ENCODE results near the gene SLC2A8. TPM values are rescaled to one million over a fixed set of nuclear protein-coding genes. Genes with fewer than 3 reads are reported as not detected.

Gene SLC2A8
- total RNA-seq, 2 donors from 2014 or later, result 11.4 to 13.8 TPM

DNA sequence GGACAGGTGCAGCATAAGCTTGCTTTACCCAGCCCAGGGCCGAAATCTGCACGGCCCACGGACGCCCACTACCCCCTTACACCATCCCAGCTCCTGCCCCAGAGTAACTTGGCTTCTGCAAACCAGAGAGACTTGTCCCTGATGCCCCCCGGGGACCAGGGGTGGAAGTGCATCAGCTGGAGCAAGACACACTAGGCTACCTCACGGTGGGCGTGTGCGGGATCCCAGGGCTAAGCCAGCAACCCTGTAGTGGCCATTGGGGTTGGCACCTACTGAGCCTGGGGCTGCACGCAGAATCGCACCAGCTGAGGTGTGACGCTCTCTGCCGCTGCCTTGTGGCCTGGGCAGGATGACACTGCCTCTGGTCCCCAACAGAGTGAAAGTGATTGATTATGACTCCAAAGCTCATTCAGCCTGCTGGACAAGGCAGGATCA is 21.1 kb downstream of the SLC2A8 start:
- no peaks in the 10 kb centered on the region for H3K36me3 Mint-ChIP-seq (ENCODE audit: insufficient read depth in 2 of 2)
- H3K4me3 Mint-ChIP-seq, result no peak overlapping the region
- no peaks in the 10 kb centered on the region for H3K9me3 Mint-ChIP-seq
- DNase-seq, result peak; percentile 50 to 58
- no peak overlapping the region for H3K27ac Mint-ChIP-seq
- H3K4me1 Mint-ChIP-seq (ENCODE audit: low read depth), result peaks cover 11% of the 10 kb centered on the region
- peaks cover 37% of the 10 kb centered on the region for H3K27me3 Mint-ChIP-seq (ENCODE audit: low read depth)
- peak; percentile 71 to 77 for ATAC-seq (replicated peaks in 1 of 2)

- DNase-seq (no peak), ATAC-seq (replicated peaks in 1 of 2) (no peak)
- Mint-ChIP-seq H3K36me3 (ENCODE audit: insufficient read depth in 2 of 2) (peaks cover 0 to 2% of the 10 kb centered on the region in 2 donors), H3K4me3 (no peak overlapping the region), H3K9me3 (no peaks in the 10 kb centered on the region), H3K27ac (no peak overlapping the region), H3K4me1 (ENCODE audit: low read depth) (peaks cover 20% of the 10 kb centered on the region), H3K27me3 (ENCODE audit: low read depth) (peaks cover 28% of the 10 kb centered on the region)
Measured at GRCh38 chr9:127419348-127419747, 22.4 kb downstream of the SLC2A8 start.

DNA sequence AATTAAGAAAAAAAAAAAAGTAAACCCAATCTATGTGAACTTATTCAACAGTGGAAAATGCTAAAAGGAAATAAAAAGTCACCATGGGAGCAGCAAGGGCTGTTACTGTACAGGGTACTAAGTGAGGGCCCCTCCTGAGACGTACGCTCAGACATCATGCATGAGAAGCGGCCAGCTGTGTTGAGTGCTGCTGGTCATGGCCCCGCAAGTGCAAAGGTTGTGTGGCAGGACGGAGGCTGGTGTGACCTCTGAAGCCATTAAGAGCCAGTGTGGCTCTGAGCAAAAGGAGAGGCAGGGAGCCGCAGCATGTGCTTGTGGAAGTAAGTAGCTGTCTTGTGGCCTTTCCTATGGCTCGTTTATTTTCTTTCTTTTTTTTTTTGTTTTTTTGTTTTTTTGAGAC is 24.1 kb downstream of the SLC2A8 start:
- no peaks in the 10 kb centered on the region for H3K9me3 Mint-ChIP-seq
- H3K4me1 Mint-ChIP-seq (ENCODE audit: low read depth), result peaks cover 32% of the 10 kb centered on the region
- H3K36me3 Mint-ChIP-seq (ENCODE audit: insufficient read depth in 2 of 2), result peaks cover 0 to 3% of the 10 kb centered on the region in 2 donors
- peaks cover 13% of the 10 kb centered on the region for H3K27me3 Mint-ChIP-seq (ENCODE audit: low read depth)
- no peak overlapping the region for H3K4me3 Mint-ChIP-seq
- no peak overlapping the region for H3K27ac Mint-ChIP-seq
- DNase-seq (no peak), ATAC-seq (replicated peaks in 1 of 2) (no peak)

GRCh38 chr9:127422133-127422782 is 25.3 kb downstream of the SLC2A8 start:
- Mint-ChIP-seq H3K27me3 (ENCODE audit: low read depth) (peaks cover 1% of the 10 kb centered on the region), H3K27ac (no peak overlapping the region), H3K4me1 (ENCODE audit: low read depth) (peaks cover 44% of the 10 kb centered on the region), H3K4me3 (no peak overlapping the region), H3K9me3 (no peaks in the 10 kb centered on the region), H3K36me3 (ENCODE audit: insufficient read depth in 2 of 2) (peaks cover 3 to 5% of the 10 kb centered on the region in 2 donors)
- no peak for DNase-seq
- no peak for ATAC-seq (replicated peaks in 1 of 2)

- DNase-seq (no peak), ATAC-seq (replicated peaks in 1 of 2) (no peak)
- peak overlapping the region; percentile 98 to 100 for H3K4me3 Mint-ChIP-seq
- peaks cover 3 to 5% of the 10 kb centered on the region in 2 donors for H3K36me3 Mint-ChIP-seq (ENCODE audit: insufficient read depth in 2 of 2)
- no peaks in the 10 kb centered on the region for H3K9me3 Mint-ChIP-seq
- H3K27ac Mint-ChIP-seq, result peak overlapping the region; percentile 93
- H3K27me3 Mint-ChIP-seq (ENCODE audit: low read depth), result no peaks in the 10 kb centered on the region
- peaks cover 48% of the 10 kb centered on the region for H3K4me1 Mint-ChIP-seq (ENCODE audit: low read depth)
Measured at GRCh38 chr9:127422787-127423186, 25.8 kb downstream of the SLC2A8 start.

DNA sequence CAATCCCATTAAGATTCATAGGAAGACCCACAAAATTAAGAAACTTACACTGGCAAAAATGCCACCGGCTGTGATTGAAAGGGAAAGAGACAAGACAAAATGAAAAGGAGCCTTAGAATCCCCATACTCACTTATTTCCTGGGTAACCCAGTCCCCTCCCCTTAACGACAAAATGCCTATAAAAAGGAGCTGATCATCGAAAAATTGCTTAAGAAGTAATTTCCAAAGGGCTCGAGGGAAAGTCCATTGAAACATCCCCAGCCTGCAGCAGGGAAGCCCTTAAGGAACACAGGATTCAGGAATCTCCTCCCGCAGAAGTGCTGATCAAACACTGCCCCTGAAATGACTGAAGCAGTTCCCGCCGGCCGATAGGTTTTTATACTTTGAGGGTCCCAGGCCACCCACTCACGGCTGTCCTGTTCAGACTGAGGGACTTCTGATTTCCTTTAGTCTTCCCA is 26.5 kb downstream of the SLC2A8 start:
- DNase-seq, result no peak
- Mint-ChIP-seq H3K4me1 (ENCODE audit: low read depth) (peaks cover 52% of the 10 kb centered on the region), H3K27me3 (ENCODE audit: low read depth) (no peaks in the 10 kb centered on the region), H3K36me3 (ENCODE audit: insufficient read depth in 2 of 2) (peaks cover 5 to 7% of the 10 kb centered on the region in 2 donors), H3K9me3 (no peaks in the 10 kb centered on the region), H3K4me3 (peak overlapping the region; percentile 98 to 100), H3K27ac (peak overlapping the region; percentile 93)
- ATAC-seq (replicated peaks in 1 of 2), result no peak

DNA sequence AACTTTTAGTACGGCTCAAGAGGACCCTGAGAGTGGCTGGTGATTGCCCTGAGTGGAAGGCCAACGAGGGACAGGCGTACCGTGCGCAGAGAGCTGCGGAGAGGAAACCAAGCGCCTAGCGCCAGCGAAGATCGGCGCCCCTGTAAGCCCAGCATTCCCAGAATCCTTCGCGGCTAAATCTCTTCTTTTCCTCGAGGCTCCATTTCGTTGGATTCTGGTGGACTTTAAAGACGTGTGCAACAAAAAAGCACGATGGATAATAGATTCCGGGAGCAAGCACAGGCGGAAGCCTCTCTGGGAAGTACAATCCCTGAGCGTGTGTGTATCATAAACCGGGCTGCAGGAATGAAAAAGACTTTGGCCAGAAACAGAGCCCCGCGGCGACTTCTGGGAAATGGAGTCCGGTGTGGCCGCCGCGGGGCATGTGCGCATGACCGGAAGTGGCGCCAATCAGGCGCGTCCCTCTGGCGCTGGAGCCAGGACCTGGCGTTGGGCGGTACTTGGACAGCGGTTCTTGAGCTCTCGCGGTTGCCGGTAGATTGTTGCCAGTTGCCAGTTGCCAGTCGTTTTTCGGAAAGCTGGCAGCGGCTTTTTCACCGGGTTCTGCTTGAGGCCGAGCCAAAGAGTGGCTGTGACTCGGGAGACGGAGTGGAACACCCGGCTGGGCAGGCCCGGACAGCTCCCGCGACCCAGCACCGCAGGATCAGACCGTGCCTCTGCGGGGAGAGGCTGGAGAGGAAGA is 27.1 kb downstream of the SLC2A8 start, which contains the start of gene ZNF79:
ZNF79 (plus strand) TSS at position 449 of the 742 bp plus-strand sequence. CDS start 406 bp downstream, outside the sequence.
- ATAC-seq (replicated peaks in 1 of 2) (peak; percentile 81 to 82), DNase-seq (peak; percentile 94 to 95)
- H3K27me3 Mint-ChIP-seq (ENCODE audit: low read depth), result no peaks in the 10 kb centered on the region
- peaks cover 58% of the 10 kb centered on the region for H3K4me1 Mint-ChIP-seq (ENCODE audit: low read depth)
- no peaks in the 10 kb centered on the region for H3K9me3 Mint-ChIP-seq
- peaks cover 5 to 12% of the 10 kb centered on the region in 2 donors for H3K36me3 Mint-ChIP-seq (ENCODE audit: insufficient read depth in 2 of 2)
- H3K27ac Mint-ChIP-seq, result peak within 1 kb of the TSS; percentile 93
- peak within 1 kb of the TSS; percentile 98 to 100 for H3K4me3 Mint-ChIP-seq

GRCh38 chr9:127424676-127424999 is 27.7 kb downstream of the SLC2A8 start:
- Mint-ChIP-seq H3K36me3 (ENCODE audit: insufficient read depth in 2 of 2) (peaks cover 5 to 16% of the 10 kb centered on the region in 2 donors), H3K4me1 (ENCODE audit: low read depth) (peaks cover 58% of the 10 kb centered on the region), H3K4me3 (peak overlapping the region; percentile 98 to 100), H3K27ac (peak overlapping the region; percentile 93), H3K27me3 (ENCODE audit: low read depth) (no peaks in the 10 kb centered on the region), H3K9me3 (no peaks in the 10 kb centered on the region)
- ATAC-seq (replicated peaks in 1 of 2) (peak; percentile 30), DNase-seq (peak; percentile 40 to 46)

DNA sequence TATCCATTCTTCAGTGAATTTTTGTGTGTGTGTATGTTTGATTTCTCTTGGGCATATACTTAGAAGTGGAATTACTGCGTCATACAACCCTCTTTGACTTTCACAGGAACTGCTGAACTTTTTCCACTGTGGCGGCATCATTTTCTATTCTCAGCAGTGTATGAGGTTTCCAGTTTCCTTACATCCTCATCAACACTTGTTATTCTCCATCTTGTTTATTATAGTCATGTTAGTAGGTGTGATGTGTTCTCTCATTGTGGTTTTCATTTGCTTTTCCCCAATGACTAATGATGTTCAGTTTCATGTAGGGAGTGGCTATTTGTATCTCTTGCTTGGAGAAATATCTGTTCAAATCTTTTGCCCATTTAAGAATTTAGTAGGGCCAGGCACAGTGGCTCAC is 29.8 kb downstream of the SLC2A8 start:
- Mint-ChIP-seq H3K36me3 (ENCODE audit: insufficient read depth in 2 of 2) (peaks cover 14 to 30% of the 10 kb centered on the region in 2 donors), H3K27ac (peak overlapping the region; percentile 93), H3K9me3 (no peaks in the 10 kb centered on the region), H3K4me1 (ENCODE audit: low read depth) (peaks cover 67% of the 10 kb centered on the region), H3K4me3 (peak overlapping the region; percentile 98 to 100), H3K27me3 (ENCODE audit: low read depth) (no peaks in the 10 kb centered on the region)
- ATAC-seq (replicated peaks in 1 of 2), result peak; percentile 78 to 81
- peak; percentile 61 to 70 for DNase-seq

DNA sequence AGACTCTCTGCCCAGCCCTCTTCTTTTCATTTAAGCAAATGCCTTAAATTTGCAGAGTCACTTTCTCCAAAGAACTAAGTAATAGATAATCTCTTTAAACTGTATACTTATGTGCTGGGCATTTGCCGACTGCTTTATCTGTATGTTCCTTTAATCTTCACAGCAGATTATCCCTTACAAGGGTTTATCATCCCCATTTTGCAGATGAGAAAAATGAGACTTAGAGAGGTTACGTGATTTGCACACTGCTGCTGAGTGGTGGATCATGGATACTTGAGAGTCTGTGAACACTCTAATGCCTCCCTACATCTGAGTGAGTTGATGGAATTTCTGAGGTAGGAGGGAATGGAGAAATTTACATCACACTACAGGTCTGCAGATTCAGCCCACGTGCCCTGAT is 31.4 kb downstream of the SLC2A8 start:
- Mint-ChIP-seq H3K9me3 (no peaks in the 10 kb centered on the region), H3K27me3 (ENCODE audit: low read depth) (no peaks in the 10 kb centered on the region), H3K4me3 (peak overlapping the region; percentile 74 to 100), H3K4me1 (ENCODE audit: low read depth) (peaks cover 59% of the 10 kb centered on the region), H3K36me3 (ENCODE audit: insufficient read depth in 2 of 2) (peaks cover 20 to 34% of the 10 kb centered on the region in 2 donors), H3K27ac (peak overlapping the region; percentile 70)
- no peak for ATAC-seq (replicated peaks in 1 of 2)
- DNase-seq, result no peak

DNA sequence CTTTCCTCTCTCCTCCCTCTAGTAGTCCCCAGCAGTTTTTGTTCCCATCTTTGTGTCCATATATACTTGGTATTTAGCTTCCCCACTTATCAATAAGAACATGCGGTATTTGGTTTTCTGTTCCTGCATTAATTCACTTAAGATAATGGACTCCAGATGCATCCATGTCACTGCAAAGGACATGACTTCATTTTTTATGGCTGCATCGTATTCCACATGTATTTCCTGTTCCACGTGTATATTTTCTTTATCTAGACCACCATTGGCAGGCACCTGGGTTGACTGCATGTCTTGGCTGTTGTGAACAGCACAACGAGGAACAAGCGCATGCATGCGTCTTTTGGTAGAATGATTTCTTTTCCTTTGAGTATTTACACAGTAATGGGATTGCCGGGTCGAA is 33.4 kb downstream of the SLC2A8 start:
- peaks cover 32 to 45% of the 10 kb centered on the region in 2 donors for H3K36me3 Mint-ChIP-seq (ENCODE audit: insufficient read depth in 2 of 2)
- no peaks in the 10 kb centered on the region for H3K27me3 Mint-ChIP-seq (ENCODE audit: low read depth)
- H3K4me3 Mint-ChIP-seq, result no peak overlapping the region
- H3K27ac Mint-ChIP-seq, result peak overlapping the region; percentile 13
- no peaks in the 10 kb centered on the region for H3K9me3 Mint-ChIP-seq
- no peak for ATAC-seq (replicated peaks in 1 of 2)
- peaks cover 46% of the 10 kb centered on the region for H3K4me1 Mint-ChIP-seq (ENCODE audit: low read depth)
- no peak for DNase-seq

DNA sequence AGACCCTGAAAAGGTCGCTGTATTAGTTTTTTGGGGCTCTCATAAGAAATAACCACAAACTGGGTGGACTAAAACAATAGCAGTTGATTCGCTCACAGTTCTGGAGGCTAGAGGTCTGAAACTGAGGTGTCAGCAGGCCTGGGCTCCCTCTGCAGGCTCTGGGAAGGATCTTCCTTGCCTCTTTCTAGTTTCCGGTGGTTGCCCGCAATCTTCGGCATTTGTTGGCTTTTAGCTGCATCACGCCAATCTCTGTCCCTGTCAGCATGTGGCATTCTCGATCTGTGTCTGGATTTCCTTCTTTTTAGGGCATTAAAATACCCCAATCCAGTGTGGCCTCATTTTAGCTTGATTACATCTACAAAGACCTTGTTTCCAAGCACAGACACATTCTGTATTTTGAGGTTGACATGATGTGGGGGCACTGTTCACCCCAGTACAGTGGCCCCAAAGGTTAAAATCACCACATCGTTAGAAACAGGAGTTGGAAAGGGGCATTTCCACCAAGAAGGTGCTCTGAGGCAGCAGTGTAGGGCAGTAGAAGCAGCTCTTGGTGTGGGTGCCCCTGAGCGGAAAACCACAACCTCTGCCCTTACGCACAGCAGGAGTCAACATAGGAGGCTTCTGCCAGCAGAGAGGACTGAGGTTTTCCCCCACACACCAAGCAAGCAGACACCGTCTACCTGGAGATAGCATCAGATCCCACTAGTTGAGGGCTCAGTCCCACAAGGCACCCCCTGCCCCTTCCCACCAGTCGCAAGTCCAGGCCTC is 40.7 kb downstream of the SLC2A8 start:
- Mint-ChIP-seq H3K4me1 (ENCODE audit: low read depth) (no peaks in the 10 kb centered on the region), H3K4me3 (peak overlapping the region in 1 of 2 donors; percentile 14), H3K36me3 (ENCODE audit: insufficient read depth in 2 of 2) (peaks cover 30 to 44% of the 10 kb centered on the region in 2 donors), H3K27ac (peak overlapping the region; percentile 58), H3K9me3 (no peaks in the 10 kb centered on the region), H3K27me3 (ENCODE audit: low read depth) (no peaks in the 10 kb centered on the region)
- DNase-seq (peak in 1 of 2 donors; percentile 34), ATAC-seq (replicated peaks in 1 of 2) (peak; percentile 81 to 83)

DNA sequence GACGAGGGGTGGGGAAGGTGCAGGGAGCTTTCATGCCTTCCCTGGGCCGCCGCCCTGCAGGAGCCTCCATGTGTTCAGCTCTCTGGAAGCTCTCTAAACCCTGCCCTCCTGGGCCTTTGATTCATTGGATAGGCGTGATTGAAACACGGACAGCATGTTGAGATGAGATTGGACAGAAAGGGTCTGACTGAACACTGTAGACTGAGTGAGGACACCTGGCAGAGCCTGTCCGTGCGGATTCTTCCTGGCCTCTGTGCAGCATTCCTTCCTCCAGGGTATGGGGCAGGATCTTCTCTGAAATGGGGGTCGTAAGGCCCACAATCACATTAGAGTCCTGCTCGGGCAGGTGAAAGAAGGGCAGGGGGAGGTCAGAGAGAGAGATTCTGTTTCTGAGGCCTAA is 41.4 kb downstream of the SLC2A8 start:
- no peak overlapping the region for H3K27ac Mint-ChIP-seq
- peak overlapping the region in 1 of 2 donors; percentile 14 for H3K4me3 Mint-ChIP-seq
- no peak for ATAC-seq (replicated peaks in 1 of 2)
- no peaks in the 10 kb centered on the region for H3K9me3 Mint-ChIP-seq
- no peaks in the 10 kb centered on the region for H3K4me1 Mint-ChIP-seq (ENCODE audit: low read depth)
- H3K36me3 Mint-ChIP-seq (ENCODE audit: insufficient read depth in 2 of 2), result peaks cover 29 to 45% of the 10 kb centered on the region in 2 donors
- DNase-seq, result no peak
- no peaks in the 10 kb centered on the region for H3K27me3 Mint-ChIP-seq (ENCODE audit: low read depth)

Data from activated T-cell treated with anti-CD3 and anti-CD28 coated beads, Interleukin-2, amount 50 U/mL, for 72 hours (primary cell).